ENCODE measurements around the gene SOWAHC. TPM values are rescaled to one million over a fixed set of nuclear protein-coding genes. Genes with fewer than 3 reads are reported as not detected.
A peak's percentile ranks its signal among the peaks of the same experiment; 100 is the strongest.
"Not testable (repeated sequence)": the region's sequence is repeated elsewhere in the genome, so short reads cannot be mapped to it uniquely, and the experiment has no call there.

SOWAHC gene
- total and polyA plus RNA-seq, 9 donors, result 9.5 to 36.1 (median 16.0) TPM

GRCh38 chr2:109638795-109639194 is 24.6 kb downstream of the SOWAHC start:
- TF ChIP-seq POLR2A (IDR thresholded peaks at IDR 0.05), result no peak
- no peak for TF ChIP-seq CTCF (IDR thresholded peaks at IDR 0.05)
- TF ChIP-seq EP300 (IDR thresholded peaks at IDR 0.05), result no peak
- H3K9me3 ChIP-seq, result no peaks in the 10 kb centered on the region
- no peak overlapping the region for H3K27ac ChIP-seq
- H3K36me3 ChIP-seq, result no peaks in the 10 kb centered on the region
- no peaks in the 10 kb centered on the region for H3K4me1 ChIP-seq (ENCODE audit: insufficient read depth)
- DNase-seq, result no peak
- no peak overlapping the region for H3K4me3 ChIP-seq
- WGBS, 3 donors, result 47 to 62% (median 56%) methylated on average over 3 of the region's 3 CpGs
- no peaks in the 10 kb centered on the region for H3K27me3 ChIP-seq
- intact Hi-C loops (cut with DNase I), result no loop called here

DNA sequence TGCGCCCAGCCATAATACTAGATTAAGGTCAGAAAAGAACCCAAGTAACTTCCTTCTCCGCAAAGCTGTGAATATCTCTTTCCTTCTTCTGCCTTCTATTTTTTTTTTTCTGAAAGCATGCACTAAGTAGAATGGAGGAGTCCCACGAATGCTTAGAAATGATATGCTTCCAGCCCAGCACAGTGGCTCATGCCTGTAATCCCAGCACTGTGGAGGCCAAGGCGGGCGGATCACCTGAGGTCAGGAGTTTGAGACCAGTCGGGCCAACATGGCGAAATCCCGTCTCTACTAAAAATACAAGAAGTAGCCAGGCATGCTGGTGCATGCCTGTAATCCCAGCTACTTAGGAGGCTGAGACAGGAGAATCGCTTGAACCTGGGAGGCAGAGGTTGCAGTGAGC is 25.8 kb downstream of the SOWAHC start:
- H3K9me3 ChIP-seq; H3K27ac ChIP-seq; H3K4me3 ChIP-seq; H3K4me1 ChIP-seq (ENCODE audit: insufficient read depth); H3K36me3 ChIP-seq; H3K27me3 ChIP-seq; DNase-seq; intact Hi-C loops (cut with DNase I): not testable (repeated sequence)
- WGBS, 3 donors, result 95% methylated on average over 9 of the region's 9 CpGs

DNA sequence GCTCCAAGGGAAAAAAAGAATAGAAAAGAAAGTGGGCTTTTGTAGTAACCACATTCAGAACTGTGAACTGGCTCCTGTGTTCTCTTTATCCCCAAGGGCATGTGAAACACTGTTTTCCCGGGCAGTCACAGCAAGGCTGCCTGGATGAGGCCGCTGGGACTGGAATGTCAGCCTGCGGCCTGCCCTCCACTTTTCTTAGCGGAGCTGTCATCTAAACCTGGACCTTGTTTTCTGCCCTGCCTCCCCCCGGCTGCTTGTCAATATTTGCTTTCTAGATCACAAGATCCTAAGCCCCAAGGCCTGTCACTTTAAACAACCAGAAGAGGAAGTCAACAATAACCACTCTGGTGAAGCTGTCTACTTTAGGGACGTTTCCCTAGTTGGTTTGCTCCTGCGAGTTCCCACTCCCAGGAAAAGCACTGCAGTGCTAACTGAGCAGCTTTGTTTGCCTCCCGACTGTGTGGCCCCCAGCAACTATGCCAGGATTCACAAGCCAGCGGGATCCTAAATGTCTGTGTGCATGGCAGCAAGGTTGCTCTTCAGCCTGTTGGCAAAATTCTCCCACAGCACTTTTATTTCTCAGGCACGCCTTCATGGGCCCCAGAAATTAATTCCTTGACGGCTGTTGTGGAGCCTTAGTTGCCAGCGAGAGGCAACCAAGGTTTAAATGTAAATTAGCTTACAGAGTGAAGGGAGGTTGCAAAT is 30.6 kb downstream of the SOWAHC start:
- intact Hi-C loops (cut with DNase I), result no loop called here
- no peaks in the 10 kb centered on the region for H3K27me3 ChIP-seq
- peaks cover 4% of the 10 kb centered on the region for H3K4me1 ChIP-seq (ENCODE audit: insufficient read depth)
- H3K27ac ChIP-seq, result peak overlapping the region; percentile 13 to 36
- no peak overlapping the region for H3K4me3 ChIP-seq
- no peak for DNase-seq
- TF ChIP-seq POLR2A (IDR thresholded peaks at IDR 0.05) (no peak), EP300 (IDR thresholded peaks at IDR 0.05) (no peak), CTCF (IDR thresholded peaks at IDR 0.05) (no peak)
- 55 to 62% (median 60%) methylated on average over 12 of the region's 12 CpGs for WGBS, 3 donors
- H3K9me3 ChIP-seq, result no peaks in the 10 kb centered on the region
- H3K36me3 ChIP-seq, result no peaks in the 10 kb centered on the region

GRCh38 chr2:109645412-109646184 is 31.4 kb downstream of the SOWAHC start:
- 93 to 95% (median 93%) methylated on average over 14 of the region's 14 CpGs for WGBS, 3 donors
- Histone ChIP-seq H3K27ac (no peak overlapping the region), H3K4me1 (ENCODE audit: insufficient read depth) (peaks cover 4% of the 10 kb centered on the region), H3K4me3 (no peak overlapping the region), H3K9me3 (no peaks in the 10 kb centered on the region), H3K27me3 (no peaks in the 10 kb centered on the region), H3K36me3 (no peaks in the 10 kb centered on the region)
- intact Hi-C loops (cut with DNase I), result no loop called here
- TF ChIP-seq POLR2A (IDR thresholded peaks at IDR 0.05), result no peak
- no peak for TF ChIP-seq CTCF (IDR thresholded peaks at IDR 0.05)
- no peak for TF ChIP-seq EP300 (IDR thresholded peaks at IDR 0.05)
- no peak for DNase-seq

- no peak overlapping the region for H3K27ac ChIP-seq
- 82 to 89% (median 88%) methylated on average over 8 of the region's 8 CpGs for WGBS, 3 donors
Measured at GRCh38 chr2:109646961-109647360, 32.8 kb downstream of the SOWAHC start.

More at GRCh38 chr2:109646961-109647360, 32.8 kb downstream of the SOWAHC start:
- Histone ChIP-seq H3K4me1 (ENCODE audit: insufficient read depth) (peaks cover 4% of the 10 kb centered on the region), H3K4me3 (no peak overlapping the region), H3K36me3 (no peaks in the 10 kb centered on the region), H3K27me3 (no peaks in the 10 kb centered on the region), H3K9me3 (no peaks in the 10 kb centered on the region)
- no peak for TF ChIP-seq CTCF (IDR thresholded peaks at IDR 0.05)
- no peak for TF ChIP-seq EP300 (IDR thresholded peaks at IDR 0.05)
- no peak for TF ChIP-seq POLR2A (IDR thresholded peaks at IDR 0.05)
- DNase-seq, result no peak
- intact Hi-C loops (cut with DNase I), result no loop called here

Data from ovary (tissue), 9 donors.